Lung (tissue), 12 donors: Measurements from ENCODE around the gene TMEM117. TPM values are rescaled to one million over a fixed set of nuclear protein-coding genes. Genes with fewer than 3 reads are reported as not detected.

Experiments
- ATAC-seq: fragments of 200-7000 bp; cut with Tn5 transposase; one replicate; pipeline ENCODE4 v1.9.1; 2020; ENCODE audit warnings: moderate number of reproducible peaks; ENCODE audit not compliant: insufficient read depth, low FRiP score
- DNase-seq, 3 donors: peaks; one replicate each; pipeline ENCODE4 v3.0.0-alpha.2; 2013 to 2017
- H3K27ac ChIP-seq, 2 donors: one replicate each; pipeline ENCODE4 v1.5.1; 2013; ENCODE audit warnings: mild to moderate bottlenecking in 2 of 2, moderate library complexity in 2 of 2, control low read depth in 1 of 2, inconsistent platforms in 1 of 2, low read depth in 1 of 2, low read length in 1 of 2
- H3K27me3 ChIP-seq, 3 donors: one replicate each; pipeline ENCODE4 v1.5.1; 2013; ENCODE audit warnings: low read length in 2 of 3; ENCODE audit not compliant: control insufficient read depth in 3 of 3, insufficient read depth in 3 of 3
- H3K36me3 ChIP-seq, 4 donors: one replicate each; pipeline ENCODE4 v1.5.1; 2013; ENCODE audit warnings: low read length in 4 of 4, mild to moderate bottlenecking in 1 of 4, moderate library complexity in 1 of 4; ENCODE audit not compliant: control insufficient read depth in 4 of 4, insufficient read depth in 4 of 4
- H3K4me1 ChIP-seq, 5 donors: one replicate each; pipeline ENCODE4 v1.5.1; 2013; ENCODE audit warnings: low read length in 5 of 5, mild to moderate bottlenecking in 2 of 5, moderate library complexity in 1 of 5; ENCODE audit not compliant: control insufficient read depth in 5 of 5, insufficient read depth in 5 of 5
- H3K4me3 ChIP-seq: one replicate; pipeline ENCODE4 v1.5.1; 2013; ENCODE audit warnings: mild to moderate bottlenecking, control low read depth, moderate library complexity
- H3K9ac ChIP-seq, 2 donors: one replicate each; pipeline ENCODE4 v1.5.1; 2013; ENCODE audit warnings: low read length in 2 of 2, control low read depth in 1 of 2; ENCODE audit not compliant: insufficient read depth in 1 of 2
- H3K9me3 ChIP-seq, 4 donors: one replicate each; pipeline ENCODE4 v1.5.1; 2013; ENCODE audit warnings: low read length in 3 of 4, mild to moderate bottlenecking in 1 of 4, moderate library complexity in 1 of 4; ENCODE audit not compliant: control insufficient read depth in 4 of 4, insufficient read depth in 3 of 4
- CTCF ChIP-seq: IDR thresholded peaks from 2 replicates; pipeline ENCODE4 v1.5.1; 2012; ENCODE audit warnings: mild to moderate bottlenecking; ENCODE audit errors: control extremely low read depth, extremely low read depth
- WGBS, 2 donors: extraction: QIAGEN DNeasy Blood & Tissue Kit; methylation state at CpG; one replicate each; pipeline ENCODE4 v1.1.7; 2013; 5-methylcytosine and 5-hydroxymethylcytosine counted together
- polyA plus RNA-seq, 2 donors: library from polyadenylated mRNA; stranded (reverse); fragments of 200-250 nt; gene quantifications; one replicate each; pipeline ENCODE4 v1.2.1, GENCODE V29; 2013
- total RNA-seq, 2 donors: library from RNA; depleted of rRNA in 1 of 2; stranded (reverse); fragments of >200 nt in 1 of 2; gene quantifications; one replicate each; pipeline ENCODE4 v1.2.1, GENCODE V29; 2014 to 2021
- donor health status: control.
- donor health status: control.
- donor health status: Bipolar disorder and iron deficiency.
- donor health status: healthy.
- donor health status: DM: yes; HTN: yes; CAD: no.

The TMEM117 gene
- total and polyA plus RNA-seq, 4 donors: 1.2 to 6.1 (median 2.3) TPM

DNA sequence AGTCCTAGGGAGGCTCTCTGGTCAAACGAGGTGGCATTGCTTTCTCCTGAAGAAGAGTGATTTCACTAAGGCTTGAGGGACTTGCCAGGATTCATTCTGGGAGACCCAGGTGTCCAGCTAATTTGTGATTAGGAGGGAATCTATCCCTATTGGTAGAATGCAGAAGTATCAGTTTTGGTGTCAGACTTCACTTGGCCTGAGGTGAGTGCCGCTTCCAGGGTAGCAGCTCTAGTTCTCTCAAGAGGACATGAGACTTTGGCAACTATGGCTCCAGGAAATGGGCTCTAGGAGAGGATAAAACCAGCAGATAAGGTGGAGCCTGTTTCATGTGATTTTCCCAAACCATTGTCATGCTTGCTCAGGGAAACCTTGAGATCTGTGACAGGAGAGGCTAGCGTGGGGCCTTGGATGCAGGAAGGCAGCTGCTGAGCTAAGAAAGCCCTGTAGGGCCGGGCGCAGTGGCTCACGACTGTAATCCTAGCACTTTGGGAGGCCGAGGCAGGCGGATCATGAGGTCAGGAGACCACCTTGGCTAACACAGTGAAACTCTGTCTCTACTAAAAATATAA is 11.6 kb upstream of the TMEM117 start:
- ATAC-seq: no peak
- Histone ChIP-seq H3K36me3 (no peaks in the 10 kb centered on the region), H3K27me3 (peaks cover 0 to 2% (median 0%) of the 10 kb centered on the region in 3 donors), H3K9ac (no peak overlapping the region), H3K4me3 (no peak overlapping the region), H3K9me3 (no peaks in the 10 kb centered on the region), H3K27ac (no peak overlapping the region), H3K4me1 (no peaks in the 10 kb centered on the region)
- 89 to 91% methylated on average over 8 of the region's 8 CpGs for WGBS, 2 donors
- DNase-seq: no peak
- TF ChIP-seq CTCF: no peak

- Histone ChIP-seq H3K36me3 (no peaks in the 10 kb centered on the region), H3K4me3 (no peak overlapping the region), H3K9me3 (no peaks in the 10 kb centered on the region), H3K4me1 (no peaks in the 10 kb centered on the region), H3K27ac (no peak overlapping the region), H3K27me3 (peaks cover 0 to 2% (median 0%) of the 10 kb centered on the region in 3 donors), H3K9ac (no peak overlapping the region)
- DNase-seq (no peak), ATAC-seq (no peak)
- no peak for TF ChIP-seq CTCF
- WGBS, 2 donors: 94 to 95% methylated on average over 3 of the region's 3 CpGs
These were observed 9.2 kb upstream of the TMEM117 start for GRCh38 chr12:43826681-43827080.

- WGBS, 2 donors: 70 to 74% methylated on average over 1 of the region's 1 CpG
- no peaks in the 10 kb centered on the region for H3K9me3 ChIP-seq
- TF ChIP-seq CTCF: no peak
- no peaks in the 10 kb centered on the region for H3K4me1 ChIP-seq
- no peak for ATAC-seq
- H3K4me3 ChIP-seq: no peak overlapping the region
- H3K9ac ChIP-seq: no peak overlapping the region
- no peak for DNase-seq
- H3K27ac ChIP-seq: no peak overlapping the region
- H3K36me3 ChIP-seq: no peaks in the 10 kb centered on the region
- H3K27me3 ChIP-seq: peaks cover 0 to 6% (median 0%) of the 10 kb centered on the region in 3 donors
These were observed 8.8 kb upstream of the TMEM117 start for GRCh38 chr12:43827093-43827492.
